ENCODE data around the gene MGAT5B. TPM values are rescaled to one million over a fixed set of nuclear protein-coding genes. Genes with fewer than 3 reads are reported as not detected.

The MGAT5B gene
- total and polyA plus RNA-seq, 3 experiments from 2014 or later = 0.17 to 0.46 (median 0.40) TPM

GRCh38 chr17:76940295-76940694 is 72.1 kb downstream of the MGAT5B start:
- no peak for DNase-seq
- ChIA-PET CTCF (no interaction called here), POLR2A (no interaction called here)
- Mint-ChIP-seq H3K4me3 (no peak overlapping the region), H3K4me1 (no peaks in the 10 kb centered on the region), H3K27ac (no peak overlapping the region), H3K36me3 (no peaks in the 10 kb centered on the region), H3K9me3 (no peaks in the 10 kb centered on the region), H3K27me3 (peaks cover 0 to 7% of the 10 kb centered on the region in 2 donors)
- Histone ChIP-seq H3K27me3 (ENCODE audit: insufficient read depth, low read length, poor library complexity, severe bottlenecking) (no peaks in the 10 kb centered on the region), H3K9me3 (ENCODE audit: low read length) (no peaks in the 10 kb centered on the region), H3K27ac (ENCODE audit: low read depth, low read length) (no peak overlapping the region), H3K36me3 (ENCODE audit: insufficient read depth, low read length) (no peaks in the 10 kb centered on the region), H3K4me3 (ENCODE audit: low read length) (no peak overlapping the region), H3K4me1 (ENCODE audit: insufficient read depth, low read length) (no peaks in the 10 kb centered on the region)

GRCh38 chr17:76940738-76941350 is 72.6 kb downstream of the MGAT5B start:
- no peak for DNase-seq
- Mint-ChIP-seq H3K36me3 (no peaks in the 10 kb centered on the region), H3K4me1 (no peaks in the 10 kb centered on the region), H3K9me3 (no peaks in the 10 kb centered on the region), H3K27ac (no peak overlapping the region), H3K4me3 (no peak overlapping the region), H3K27me3 (peaks cover 0 to 7% of the 10 kb centered on the region in 2 donors)
- Histone ChIP-seq H3K4me3 (ENCODE audit: low read length) (no peak overlapping the region), H3K36me3 (ENCODE audit: insufficient read depth, low read length) (no peaks in the 10 kb centered on the region), H3K9me3 (ENCODE audit: low read length) (no peaks in the 10 kb centered on the region), H3K27me3 (ENCODE audit: insufficient read depth, low read length, poor library complexity, severe bottlenecking) (no peaks in the 10 kb centered on the region), H3K4me1 (ENCODE audit: insufficient read depth, low read length) (no peaks in the 10 kb centered on the region), H3K27ac (ENCODE audit: low read depth, low read length) (no peak overlapping the region)
- CTCF ChIA-PET = no interaction called here
- POLR2A ChIA-PET = no interaction called here

- no peaks in the 10 kb centered on the region for H3K4me1 Mint-ChIP-seq
- no peaks in the 10 kb centered on the region for H3K4me1 ChIP-seq (ENCODE audit: insufficient read depth, low read length)
Observed at GRCh38 chr17:76943202-76943601, 75.0 kb downstream of the MGAT5B start.

GRCh38 chr17:76943781-76944213 is 75.6 kb downstream of the MGAT5B start:
- no peak overlapping the region for H3K27ac ChIP-seq (ENCODE audit: low read depth, low read length)
- H3K4me3 Mint-ChIP-seq = no peak overlapping the region
- ChIA-PET POLR2A (no interaction called here), CTCF (no interaction called here)
- H3K36me3 Mint-ChIP-seq = no peaks in the 10 kb centered on the region
- no peaks in the 10 kb centered on the region for H3K4me1 ChIP-seq (ENCODE audit: insufficient read depth, low read length)
- peak overlapping the region in 1 of 8 donors; percentile 87 for H3K27ac Mint-ChIP-seq
- H3K36me3 ChIP-seq (ENCODE audit: insufficient read depth, low read length) = no peaks in the 10 kb centered on the region
- H3K4me1 Mint-ChIP-seq = no peaks in the 10 kb centered on the region
- no peak for DNase-seq
- H3K9me3 Mint-ChIP-seq = no peaks in the 10 kb centered on the region
- H3K27me3 Mint-ChIP-seq = peaks cover 0 to 7% of the 10 kb centered on the region in 2 donors
- no peaks in the 10 kb centered on the region for H3K9me3 ChIP-seq (ENCODE audit: low read length)
- H3K27me3 ChIP-seq (ENCODE audit: insufficient read depth, low read length, poor library complexity, severe bottlenecking) = no peaks in the 10 kb centered on the region
- H3K4me3 ChIP-seq (ENCODE audit: low read length) = no peak overlapping the region

More at GRCh38 chr17:76943202-76943601, 75.0 kb downstream of the MGAT5B start:
- peak overlapping the region in 1 of 8 donors; percentile 35 for H3K27ac Mint-ChIP-seq
- Histone ChIP-seq H3K9me3 (ENCODE audit: low read length) (no peaks in the 10 kb centered on the region), H3K27ac (ENCODE audit: low read depth, low read length) (no peak overlapping the region), H3K36me3 (ENCODE audit: insufficient read depth, low read length) (no peaks in the 10 kb centered on the region), H3K27me3 (ENCODE audit: insufficient read depth, low read length, poor library complexity, severe bottlenecking) (no peaks in the 10 kb centered on the region), H3K4me3 (ENCODE audit: low read length) (no peak overlapping the region)
- POLR2A ChIA-PET = no interaction called here
- H3K9me3 Mint-ChIP-seq = no peaks in the 10 kb centered on the region
- CTCF ChIA-PET = no interaction called here
- H3K27me3 Mint-ChIP-seq = peaks cover 0 to 7% of the 10 kb centered on the region in 2 donors
- no peak for DNase-seq
- H3K4me3 Mint-ChIP-seq = no peak overlapping the region
- H3K36me3 Mint-ChIP-seq = no peaks in the 10 kb centered on the region

GRCh38 chr17:76944477-76944876 is 76.3 kb downstream of the MGAT5B start:
- ChIA-PET CTCF (no interaction called here), POLR2A (no interaction called here)

GRCh38 chr17:76946111-76946771 is 78.0 kb downstream of the MGAT5B start:
- H3K36me3 Mint-ChIP-seq = no peaks in the 10 kb centered on the region
- ChIA-PET POLR2A (no interaction called here), CTCF (no interaction called here)
- no peak overlapping the region for H3K4me3 Mint-ChIP-seq
- Histone ChIP-seq H3K27ac (ENCODE audit: low read depth, low read length) (no peak overlapping the region), H3K4me3 (ENCODE audit: low read length) (no peak overlapping the region), H3K4me1 (ENCODE audit: insufficient read depth, low read length) (no peaks in the 10 kb centered on the region), H3K9me3 (ENCODE audit: low read length) (no peaks in the 10 kb centered on the region), H3K27me3 (ENCODE audit: insufficient read depth, low read length, poor library complexity, severe bottlenecking) (no peaks in the 10 kb centered on the region), H3K36me3 (ENCODE audit: insufficient read depth, low read length) (no peaks in the 10 kb centered on the region)
- peaks cover 0 to 7% of the 10 kb centered on the region in 2 donors for H3K27me3 Mint-ChIP-seq
- no peak for DNase-seq
- no peak overlapping the region for H3K27ac Mint-ChIP-seq
- no peaks in the 10 kb centered on the region for H3K9me3 Mint-ChIP-seq
- H3K4me1 Mint-ChIP-seq = no peaks in the 10 kb centered on the region

More at GRCh38 chr17:76944477-76944876, 76.3 kb downstream of the MGAT5B start:
- Mint-ChIP-seq H3K4me1 (no peaks in the 10 kb centered on the region), H3K9me3 (no peaks in the 10 kb centered on the region), H3K36me3 (no peaks in the 10 kb centered on the region), H3K27me3 (peaks cover 0 to 7% of the 10 kb centered on the region in 2 donors), H3K27ac (no peak overlapping the region), H3K4me3 (no peak overlapping the region)
- Histone ChIP-seq H3K9me3 (ENCODE audit: low read length) (no peaks in the 10 kb centered on the region), H3K4me1 (ENCODE audit: insufficient read depth, low read length) (no peaks in the 10 kb centered on the region), H3K4me3 (ENCODE audit: low read length) (no peak overlapping the region), H3K36me3 (ENCODE audit: insufficient read depth, low read length) (no peaks in the 10 kb centered on the region), H3K27ac (ENCODE audit: low read depth, low read length) (no peak overlapping the region), H3K27me3 (ENCODE audit: insufficient read depth, low read length, poor library complexity, severe bottlenecking) (no peaks in the 10 kb centered on the region)
- no peak for DNase-seq

- DNase-seq = no peak
- Mint-ChIP-seq H3K27me3 (peaks cover 0 to 7% of the 10 kb centered on the region in 2 donors), H3K4me3 (no peak overlapping the region), H3K4me1 (no peaks in the 10 kb centered on the region), H3K27ac (no peak overlapping the region), H3K9me3 (no peaks in the 10 kb centered on the region), H3K36me3 (no peaks in the 10 kb centered on the region)
- no peaks in the 10 kb centered on the region for H3K36me3 ChIP-seq (ENCODE audit: insufficient read depth, low read length)
- ChIA-PET CTCF (no interaction called here), POLR2A (no interaction called here)
- no peaks in the 10 kb centered on the region for H3K9me3 ChIP-seq (ENCODE audit: low read length)
- H3K4me3 ChIP-seq (ENCODE audit: low read length) = no peak overlapping the region
- H3K27ac ChIP-seq (ENCODE audit: low read depth, low read length) = no peak overlapping the region
- no peaks in the 10 kb centered on the region for H3K27me3 ChIP-seq (ENCODE audit: insufficient read depth, low read length, poor library complexity, severe bottlenecking)
- H3K4me1 ChIP-seq (ENCODE audit: insufficient read depth, low read length) = no peaks in the 10 kb centered on the region
Observed at GRCh38 chr17:76946772-76947135, 78.5 kb downstream of the MGAT5B start.

- no peaks in the 10 kb centered on the region for H3K36me3 ChIP-seq (ENCODE audit: insufficient read depth, low read length)
- Mint-ChIP-seq H3K27me3 (peaks cover 0 to 5% of the 10 kb centered on the region in 2 donors), H3K4me1 (no peaks in the 10 kb centered on the region), H3K27ac (no peak overlapping the region), H3K4me3 (no peak overlapping the region), H3K9me3 (no peaks in the 10 kb centered on the region), H3K36me3 (no peaks in the 10 kb centered on the region)
- no peaks in the 10 kb centered on the region for H3K27me3 ChIP-seq (ENCODE audit: insufficient read depth, low read length, poor library complexity, severe bottlenecking)
- no peak overlapping the region for H3K27ac ChIP-seq (ENCODE audit: low read depth, low read length)
- H3K4me3 ChIP-seq (ENCODE audit: low read length) = no peak overlapping the region
- DNase-seq = no peak
- ChIA-PET POLR2A (no interaction called here), CTCF (no interaction called here)
- H3K4me1 ChIP-seq (ENCODE audit: insufficient read depth, low read length) = no peaks in the 10 kb centered on the region
- H3K9me3 ChIP-seq (ENCODE audit: low read length) = no peaks in the 10 kb centered on the region
Observed at GRCh38 chr17:76947309-76947708, 79.1 kb downstream of the MGAT5B start.
